Measurements from ENCODE around the gene CA10. TPM values are rescaled to one million over a fixed set of nuclear protein-coding genes. Genes with fewer than 3 reads are reported as not detected.

Gene CA10
- polyA plus RNA-seq, 1 donor from 2014 or later = 6.2 TPM

- no peaks in the 10 kb centered on the region for H3K79me2 ChIP-seq (replicated peaks; ENCODE audit: insufficient read depth, low read length)
- no peaks in the 10 kb centered on the region for H3K9me3 ChIP-seq (ENCODE audit: low read length)
- no peaks in the 10 kb centered on the region for H3K9me2 ChIP-seq (ENCODE audit: insufficient read depth, low read length)
- H3K9ac ChIP-seq (ENCODE audit: low read length) = no peak overlapping the region
- no peaks in the 10 kb centered on the region for H3K27me3 ChIP-seq (ENCODE audit: insufficient read depth, low read depth, low read length)
- H3K4me2 ChIP-seq (ENCODE audit: low read length) = no peak overlapping the region
- H2AFZ ChIP-seq (ENCODE audit: low read depth, low read length) = no peak overlapping the region
- no peak overlapping the region for H3K4me3 ChIP-seq (ENCODE audit: low read length)
- no peaks in the 10 kb centered on the region for H4K20me1 ChIP-seq (ENCODE audit: insufficient read depth)
- H3K27ac ChIP-seq (ENCODE audit: low read length) = no peak overlapping the region
- no peaks in the 10 kb centered on the region for H3F3A ChIP-seq (ENCODE audit: insufficient read depth, low read length, poor library complexity, severe bottlenecking)
- no peaks in the 10 kb centered on the region for H3K36me3 ChIP-seq (ENCODE audit: insufficient read depth, low read length)
- TF ChIP-seq EP300 (conservative IDR thresholded peaks at IDR 0.05; ENCODE audit: poor library complexity, severe bottlenecking) (no peak), EZH2 (IDR thresholded peaks at IDR 0.05; ENCODE audit: borderline replicate concordance, insufficient read depth, low read length, poor library complexity, severe bottlenecking) (no peak), SMC3 (conservative IDR thresholded peaks at IDR 0.05; ENCODE audit: poor library complexity) (no peak), RAD21 (conservative IDR thresholded peaks at IDR 0.05) (no peak), REST (IDR thresholded peaks at IDR 0.05; ENCODE audit: borderline replicate concordance) (no peak), POLR2AphosphoS5 (IDR thresholded peaks at IDR 0.05) (no peak), MXI1 (conservative IDR thresholded peaks at IDR 0.05; ENCODE audit: poor library complexity, severe bottlenecking) (no peak), CTCF (IDR thresholded peaks at IDR 0.05; ENCODE audit: poor library complexity, severe bottlenecking) (no peak), TAF1 (IDR thresholded peaks at IDR 0.05; ENCODE audit: low read depth) (no peak)
These were observed 561.2 kb downstream of the CA10 start for GRCh38 chr17:51597345-51597744.

- Histone ChIP-seq H4K20me1 (ENCODE audit: insufficient read depth) (no peaks in the 10 kb centered on the region), H3K9me2 (ENCODE audit: insufficient read depth, low read length) (no peaks in the 10 kb centered on the region), H3K79me2 (replicated peaks; ENCODE audit: insufficient read depth, low read length) (no peaks in the 10 kb centered on the region), H2AFZ (ENCODE audit: low read depth, low read length) (no peak overlapping the region), H3K27me3 (ENCODE audit: insufficient read depth, low read depth, low read length) (no peaks in the 10 kb centered on the region), H3K27ac (ENCODE audit: low read length) (no peak overlapping the region), H3K4me3 (ENCODE audit: low read length) (no peak overlapping the region), H3K4me2 (ENCODE audit: low read length) (no peak overlapping the region), H3K9me3 (ENCODE audit: low read length) (no peaks in the 10 kb centered on the region), H3K9ac (ENCODE audit: low read length) (no peak overlapping the region), H3F3A (ENCODE audit: insufficient read depth, low read length, poor library complexity, severe bottlenecking) (no peaks in the 10 kb centered on the region), H3K36me3 (ENCODE audit: insufficient read depth, low read length) (no peaks in the 10 kb centered on the region)
- TF ChIP-seq RAD21 (conservative IDR thresholded peaks at IDR 0.05) (no peak), SMC3 (conservative IDR thresholded peaks at IDR 0.05; ENCODE audit: poor library complexity) (no peak), EZH2 (IDR thresholded peaks at IDR 0.05; ENCODE audit: borderline replicate concordance, insufficient read depth, low read length, poor library complexity, severe bottlenecking) (no peak), EP300 (conservative IDR thresholded peaks at IDR 0.05; ENCODE audit: poor library complexity, severe bottlenecking) (no peak)
These were observed 562.6 kb downstream of the CA10 start for GRCh38 chr17:51595826-51596398.
